Pancreas (tissue), 10 donors: ENCODE measurements around the gene MACROH2A1. TPM values are rescaled to one million over a fixed set of nuclear protein-coding genes. Genes with fewer than 3 reads are reported as not detected.

Experiments
- ATAC-seq, 4 donors: fragments of 200-7000 bp; cut with Tn5 transposase; one replicate each; pipeline versions ENCODE4 v1.8.0 to v1.9.1; 2020; ENCODE audit warnings: mild to moderate bottlenecking in 4 of 4, moderate library complexity in 4 of 4
- DNase-seq, 6 donors: peaks; one replicate each; pipeline ENCODE4 v3.0.0-alpha.2; 2020
- FAIRE-seq: peaks from 2 replicates; lab custom pipeline; 2012; peaks lifted over from hg19 to GRCh38; lab: Jason Lieb, UNC
- H3K27ac ChIP-seq, 4 donors: fragments of 200-600 bp; sonication (generic); 1 replicate in 3 of 4; 2 replicates in 1 of 4; pipeline versions ENCODE4 v1.5.0 to v1.8.0; 2020
- H3K27me3 ChIP-seq, 4 donors: fragments of 200-600 bp; one replicate each; pipeline ENCODE4 v1.8.0; 2021
- H3K36me3 ChIP-seq, 3 donors: fragments of 200-600 bp; sonication (generic) in 1 of 3; one replicate each; pipeline versions ENCODE4 v1.5.0 to v1.8.0; 2020 to 2021
- H3K4me1 ChIP-seq, 3 donors: fragments of 200-600 bp; one replicate each; pipeline ENCODE4 v1.8.0; 2021
- H3K4me3 ChIP-seq, 4 donors: fragments of 200-600 bp; sonication (generic) in 2 of 4; one replicate each; pipeline versions ENCODE4 v1.5.0 to v1.8.0; 2020 to 2021
- H3K9me3 ChIP-seq, 4 donors: fragments of 200-600 bp; one replicate each; pipeline ENCODE4 v1.8.0; 2021
- WGBS, 2 donors: extraction: QIAGEN DNeasy Blood & Tissue Kit; methylation state at CpG; one replicate each; pipeline ENCODE4 v1.1.7; 2013; 5-methylcytosine and 5-hydroxymethylcytosine counted together
- intact Hi-C, 3 donors: fragments of 100-400 bp; cut with DNase I; formaldehyde crosslinking; loops; one replicate each; pipeline versions ENCODE4 v1.11.1 to v1.14.2; 2022
- polyA plus RNA-seq, 2 donors: library from polyadenylated mRNA; stranded (reverse); fragments of 200-250 nt; gene quantifications; one replicate each; pipeline ENCODE4 v1.2.3, GENCODE V29; 2013
- total RNA-seq, 6 donors: library from RNA; stranded (reverse); fragmentation: NEBNext Ultra II Directional in 4 of 6; extraction: Animal tissue kit (Norgen Biotek cat#: 25700) in 4 of 6; gene quantifications; one replicate each; pipeline versions ENCODE4 v1.2.1 to v1.2.4, GENCODE V29; 2021 to 2023
- TF ChIP-seq, protein P1 (sequence below), 4 donors: fragments of 200-600 bp; sonication (generic) in 3 of 4; IDR thresholded peaks; one replicate each; pipeline versions ENCODE4 v1.5.0 to v1.8.0; 2021; ENCODE audit warnings: antibody characterized with exemption in 4 of 4
- donor health status: healthy with polysubstance abuse.
- donor health status: DM: no; HTN: no; CAD: no; lungs with moderate emphysema.
- donor health status: DM: no; HTN: no; CAD: no.
- donor health status: control.
- donor health status: control.
- donor health status: Bipolar disorder and iron deficiency.
- donor health status: DM: yes; HTN: yes; CAD: no.
- donor health status: DM: no; HTN: no; CAD: no.
- donor health status: DM: no; HTN: no; CAD: no.
- donor health status: DM: yes; HTN: yes; CAD: no.

The MACROH2A1 gene
- total and polyA plus RNA-seq, 8 donors, result 25.7 to 72.1 (median 43.7) TPM

DNA sequence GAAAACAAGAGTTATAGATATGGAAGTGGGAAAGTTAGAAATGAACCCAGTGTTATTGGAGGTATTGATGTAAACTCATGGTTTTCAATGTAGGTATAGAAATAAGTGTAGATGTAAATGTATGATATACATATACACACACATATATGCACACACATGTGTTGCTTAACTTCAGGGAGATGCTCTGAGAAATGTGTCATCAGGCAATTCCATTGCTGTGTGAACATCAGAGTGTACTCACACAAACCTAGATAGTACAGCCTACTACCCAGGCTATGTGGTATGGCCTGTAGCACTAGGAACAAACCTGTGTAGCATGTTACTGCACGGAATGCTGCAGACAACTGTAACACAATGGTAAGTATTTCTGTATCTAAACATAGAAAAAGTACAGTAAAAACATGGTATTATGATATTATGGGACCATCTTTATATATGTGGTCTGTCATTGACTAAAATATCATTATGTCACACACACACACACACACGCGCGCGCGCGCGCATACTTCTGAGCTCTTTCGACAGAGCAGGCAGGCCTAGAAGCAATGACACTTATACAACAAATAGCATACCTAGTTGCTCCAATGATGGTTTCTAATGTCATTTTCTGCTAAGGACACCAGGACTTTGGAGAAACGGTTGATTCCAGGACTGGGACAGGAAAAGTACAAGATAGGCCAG, 86.6 kb downstream of the MACROH2A1 start:
- Histone ChIP-seq H3K4me1 (no peaks in the 10 kb centered on the region), H3K27ac (no peak overlapping the region), H3K9me3 (no peaks in the 10 kb centered on the region), H3K4me3 (no peak overlapping the region), H3K27me3 (no peaks in the 10 kb centered on the region), H3K36me3 (no peaks in the 10 kb centered on the region)
- FAIRE-seq (no peak), ATAC-seq (no peak), DNase-seq (no peak)
- TF ChIP-seq, protein P1, sequence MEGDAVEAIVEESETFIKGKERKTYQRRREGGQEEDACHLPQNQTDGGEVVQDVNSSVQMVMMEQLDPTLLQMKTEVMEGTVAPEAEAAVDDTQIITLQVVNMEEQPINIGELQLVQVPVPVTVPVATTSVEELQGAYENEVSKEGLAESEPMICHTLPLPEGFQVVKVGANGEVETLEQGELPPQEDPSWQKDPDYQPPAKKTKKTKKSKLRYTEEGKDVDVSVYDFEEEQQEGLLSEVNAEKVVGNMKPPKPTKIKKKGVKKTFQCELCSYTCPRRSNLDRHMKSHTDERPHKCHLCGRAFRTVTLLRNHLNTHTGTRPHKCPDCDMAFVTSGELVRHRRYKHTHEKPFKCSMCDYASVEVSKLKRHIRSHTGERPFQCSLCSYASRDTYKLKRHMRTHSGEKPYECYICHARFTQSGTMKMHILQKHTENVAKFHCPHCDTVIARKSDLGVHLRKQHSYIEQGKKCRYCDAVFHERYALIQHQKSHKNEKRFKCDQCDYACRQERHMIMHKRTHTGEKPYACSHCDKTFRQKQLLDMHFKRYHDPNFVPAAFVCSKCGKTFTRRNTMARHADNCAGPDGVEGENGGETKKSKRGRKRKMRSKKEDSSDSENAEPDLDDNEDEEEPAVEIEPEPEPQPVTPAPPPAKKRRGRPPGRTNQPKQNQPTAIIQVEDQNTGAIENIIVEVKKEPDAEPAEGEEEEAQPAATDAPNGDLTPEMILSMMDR (IDR thresholded peaks at IDR 0.05), result no peak
- 94 to 95% methylated on average over 10 of the region's 10 CpGs for WGBS, 2 donors
- intact Hi-C loops, result no loop called here

GRCh38 chr5:135310328-135310989, 88.6 kb downstream of the MACROH2A1 start:
- DNase-seq, result no peak
- TF ChIP-seq, protein P1 (IDR thresholded peaks at IDR 0.05), result no peak
- Histone ChIP-seq H3K4me1 (no peaks in the 10 kb centered on the region), H3K27ac (no peak overlapping the region), H3K36me3 (no peaks in the 10 kb centered on the region), H3K27me3 (no peaks in the 10 kb centered on the region), H3K9me3 (no peaks in the 10 kb centered on the region), H3K4me3 (no peak overlapping the region)
- no peak for ATAC-seq
- intact Hi-C loops, result no loop called here
- whole genome bisulfite sequencing, 2 donors, result 57 to 71% methylated on average over 5 of the region's 5 CpGs
- FAIRE-seq, result no peak

- FAIRE-seq (no peak), DNase-seq (no peak), ATAC-seq (no peak)
- intact Hi-C loops, result no loop called here
- H3K4me3 ChIP-seq, result no peak overlapping the region
- no peaks in the 10 kb centered on the region for H3K9me3 ChIP-seq
- H3K4me1 ChIP-seq, result no peaks in the 10 kb centered on the region
- WGBS, 2 donors, result 65 to 66% methylated on average over 7 of the region's 7 CpGs
- no peak overlapping the region for H3K27ac ChIP-seq
- TF ChIP-seq, protein P1 (IDR thresholded peaks at IDR 0.05), result no peak
- no peaks in the 10 kb centered on the region for H3K36me3 ChIP-seq
- H3K27me3 ChIP-seq, result no peaks in the 10 kb centered on the region
These were observed 89.4 kb downstream of the MACROH2A1 start for GRCh38 chr5:135309391-135310327.

GRCh38 chr5:135308752-135309151, 90.3 kb downstream of the MACROH2A1 start:
- no peaks in the 10 kb centered on the region for H3K4me1 ChIP-seq
- H3K4me3 ChIP-seq, result no peak overlapping the region
- H3K27me3 ChIP-seq, result no peaks in the 10 kb centered on the region
- no peak for DNase-seq
- no peak overlapping the region for H3K27ac ChIP-seq
- 56 to 60% methylated on average over 5 of the region's 5 CpGs for WGBS, 2 donors
- no peaks in the 10 kb centered on the region for H3K36me3 ChIP-seq
- ATAC-seq, result no peak
- FAIRE-seq, result no peak
- no peaks in the 10 kb centered on the region for H3K9me3 ChIP-seq
- TF ChIP-seq, protein P1 (IDR thresholded peaks at IDR 0.05), result no peak
- intact Hi-C loops, result no loop called here
